Pancreas (tissue), 10 donors: ENCODE data around the gene KCNK7. TPM values are rescaled to one million over a fixed set of nuclear protein-coding genes. Genes with fewer than 3 reads are reported as not detected.

Source experiments
- ATAC-seq, 4 donors: fragments of 200-7000 bp; cut with Tn5 transposase; one replicate each; pipeline versions ENCODE4 v1.8.0 to v1.9.1; 2020; ENCODE audit warnings: mild to moderate bottlenecking in 4 of 4, moderate library complexity in 4 of 4
- DNase-seq, 6 donors: peaks; one replicate each; pipeline ENCODE4 v3.0.0-alpha.2; 2020
- FAIRE-seq: peaks from 2 replicates; lab custom pipeline; 2012; peaks lifted over from hg19 to GRCh38; lab: Jason Lieb, UNC
- H3K27ac ChIP-seq, 4 donors: fragments of 200-600 bp; sonication (generic); 1 replicate in 3 of 4; 2 replicates in 1 of 4; pipeline versions ENCODE4 v1.5.0 to v1.8.0; 2020
- H3K27me3 ChIP-seq, 4 donors: fragments of 200-600 bp; one replicate each; pipeline ENCODE4 v1.8.0; 2021
- H3K36me3 ChIP-seq, 3 donors: fragments of 200-600 bp; sonication (generic) in 1 of 3; one replicate each; pipeline versions ENCODE4 v1.5.0 to v1.8.0; 2020 to 2021
- H3K4me1 ChIP-seq, 3 donors: fragments of 200-600 bp; one replicate each; pipeline ENCODE4 v1.8.0; 2021
- H3K4me3 ChIP-seq, 4 donors: fragments of 200-600 bp; sonication (generic) in 2 of 4; one replicate each; pipeline versions ENCODE4 v1.5.0 to v1.8.0; 2020 to 2021
- H3K9me3 ChIP-seq, 4 donors: fragments of 200-600 bp; one replicate each; pipeline ENCODE4 v1.8.0; 2021
- WGBS, 2 donors: extraction: QIAGEN DNeasy Blood & Tissue Kit; methylation state at CpG; one replicate each; pipeline ENCODE4 v1.1.7; 2013; 5-methylcytosine and 5-hydroxymethylcytosine counted together
- intact Hi-C, 3 donors: fragments of 100-400 bp; cut with DNase I; formaldehyde crosslinking; loops; one replicate each; pipeline versions ENCODE4 v1.11.1 to v1.14.2; 2022
- microRNA-seq, 2 donors: library from miRNA; unstranded; fragments of <30 nt; microRNA quantifications; one replicate each; pipeline versions ENCODE4 to v1.1.0, GENCODE V29; 2019 to 2020
- polyA plus RNA-seq, 2 donors: library from polyadenylated mRNA; stranded (reverse); fragments of 200-250 nt; gene quantifications; one replicate each; pipeline ENCODE4 v1.2.3, GENCODE V29; 2013
- total RNA-seq, 6 donors: library from RNA; stranded (reverse); fragmentation: NEBNext Ultra II Directional in 4 of 6; extraction: Animal tissue kit (Norgen Biotek cat#: 25700) in 4 of 6; gene quantifications; one replicate each; pipeline versions ENCODE4 v1.2.1 to v1.2.4, GENCODE V29; 2021 to 2023
- TF ChIP-seq, protein P1 (sequence below), 4 donors: fragments of 200-600 bp; sonication (generic) in 3 of 4; IDR thresholded peaks; one replicate each; pipeline versions ENCODE4 v1.5.0 to v1.8.0; 2021; ENCODE audit warnings: antibody characterized with exemption in 4 of 4
- donor health status: healthy with polysubstance abuse.
- donor health status: DM: no; HTN: no; CAD: no; lungs with moderate emphysema.
- donor health status: DM: no; HTN: no; CAD: no.
- donor health status: control.
- donor health status: control.
- donor health status: Bipolar disorder and iron deficiency.
- donor health status: DM: yes; HTN: yes; CAD: no.
- donor health status: DM: no; HTN: no; CAD: no.
- donor health status: DM: no; HTN: no; CAD: no.
- donor health status: DM: yes; HTN: yes; CAD: no.

Gene KCNK7
- total and polyA plus RNA-seq, 8 donors: 0.19 to 1.6 (median 0.84) TPM; not detected in 3

DNA sequence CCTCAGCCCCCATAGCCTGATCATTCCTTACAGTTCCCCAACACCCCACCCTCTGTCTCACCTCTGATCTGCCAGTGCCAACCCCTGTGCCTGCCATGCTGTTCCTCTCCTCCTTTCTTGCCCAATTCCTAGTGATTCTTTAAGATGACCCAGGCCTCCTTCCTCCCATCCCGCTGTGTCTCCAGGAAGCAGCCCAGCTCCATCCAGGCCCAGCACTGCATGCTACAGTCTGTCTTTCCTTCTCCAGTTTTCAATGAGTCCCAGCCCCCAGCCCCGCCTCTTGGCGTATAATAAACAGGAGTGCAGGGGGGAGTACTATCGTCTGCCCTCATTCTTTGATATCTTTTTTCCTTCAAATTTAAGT lies 49.8 kb downstream of the KCNK7 start:
- Histone ChIP-seq H3K9me3 (no peaks in the 10 kb centered on the region), H3K4me3 (peak overlapping the region in 3 of 4 donors; percentile 19 to 55 (median 39)), H3K36me3 (no peaks in the 10 kb centered on the region), H3K27ac (peak overlapping the region; percentile 60 to 86 (median 76)), H3K27me3 (no peaks in the 10 kb centered on the region), H3K4me1 (peaks cover 0 to 13% (median 7%) of the 10 kb centered on the region in 3 donors)
- TF ChIP-seq, protein P1, sequence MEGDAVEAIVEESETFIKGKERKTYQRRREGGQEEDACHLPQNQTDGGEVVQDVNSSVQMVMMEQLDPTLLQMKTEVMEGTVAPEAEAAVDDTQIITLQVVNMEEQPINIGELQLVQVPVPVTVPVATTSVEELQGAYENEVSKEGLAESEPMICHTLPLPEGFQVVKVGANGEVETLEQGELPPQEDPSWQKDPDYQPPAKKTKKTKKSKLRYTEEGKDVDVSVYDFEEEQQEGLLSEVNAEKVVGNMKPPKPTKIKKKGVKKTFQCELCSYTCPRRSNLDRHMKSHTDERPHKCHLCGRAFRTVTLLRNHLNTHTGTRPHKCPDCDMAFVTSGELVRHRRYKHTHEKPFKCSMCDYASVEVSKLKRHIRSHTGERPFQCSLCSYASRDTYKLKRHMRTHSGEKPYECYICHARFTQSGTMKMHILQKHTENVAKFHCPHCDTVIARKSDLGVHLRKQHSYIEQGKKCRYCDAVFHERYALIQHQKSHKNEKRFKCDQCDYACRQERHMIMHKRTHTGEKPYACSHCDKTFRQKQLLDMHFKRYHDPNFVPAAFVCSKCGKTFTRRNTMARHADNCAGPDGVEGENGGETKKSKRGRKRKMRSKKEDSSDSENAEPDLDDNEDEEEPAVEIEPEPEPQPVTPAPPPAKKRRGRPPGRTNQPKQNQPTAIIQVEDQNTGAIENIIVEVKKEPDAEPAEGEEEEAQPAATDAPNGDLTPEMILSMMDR (IDR thresholded peaks at IDR 0.05): no peak
- DNase-seq (peak in 2 of 6 donors; percentile 16 to 38), ATAC-seq (peak in 1 of 4 donors; percentile 8), FAIRE-seq (no peak)
- intact Hi-C loops: no loop called here
- 47 to 55% methylated on average over 4 of the region's 4 CpGs for WGBS, 2 donors

Small RNA genes lying within 50 kb of the gene (microRNA-seq; reads per million reads assigned to microRNA genes)
- 0 to 0.39 reads per million in 2 donors for gene MIR4690

Other genes starting within 250 kb of the KCNK7 start
- gene TIGD3, start 241.0 kb downstream of the KCNK7 start, total RNA-seq: under 1 TPM in 4 of 6 donors, not detected in 2; 0.06 to 0.16 (median 0.13) TPM
- gene TIGD3, start 241.0 kb downstream of the KCNK7 start, polyA plus RNA-seq: under 1 TPM; 0.15 to 0.68 TPM
- gene SLC25A45, start 213.2 kb downstream of the KCNK7 start, total RNA-seq: 10 to 100 TPM; 16.2 to 53.4 (median 26.3) TPM
- gene SLC25A45, start 213.2 kb downstream of the KCNK7 start, polyA plus RNA-seq: 10 to 100 TPM; 38.0 to 58.2 TPM
- gene FRMD8, start 209.2 kb downstream of the KCNK7 start, total RNA-seq: 10 to 100 TPM; 15.4 to 28.9 (median 18.8) TPM
- 10 to 100 TPM; 15.0 to 15.7 TPM for gene FRMD8, start 209.2 kb downstream of the KCNK7 start, polyA plus RNA-seq
- 1,000 to 10,000 TPM in 1 of 6 donors, 100 to 1,000 TPM in 5; 295 to 1,475 (median 528) TPM for gene NEAT1, start 173.0 kb downstream of the KCNK7 start, total RNA-seq
- 1,000 to 10,000 TPM; 1,390 to 2,770 TPM for gene NEAT1, start 173.0 kb downstream of the KCNK7 start, polyA plus RNA-seq
- gene MALAT1, start 96.8 kb downstream of the KCNK7 start, total RNA-seq: 1,000 to 10,000 TPM; 2,360 to 5,615 (median 3,481) TPM
- 1,000 to 10,000 TPM in 1 of 2 donors, 100 to 1,000 TPM in 1; 251 to 2,313 TPM for gene MALAT1, start 96.8 kb downstream of the KCNK7 start, polyA plus RNA-seq
- 10 to 100 TPM; 40.1 to 49.4 (median 41.2) TPM for gene SCYL1, start 70.7 kb downstream of the KCNK7 start, total RNA-seq
- gene SCYL1, start 70.7 kb downstream of the KCNK7 start, polyA plus RNA-seq: 10 to 100 TPM; 68.9 to 83.9 TPM
- 100 to 1,000 TPM in 1 of 6 donors, 10 to 100 TPM in 5; 44.7 to 119 (median 63.4) TPM for gene LTBP3, start 37.4 kb downstream of the KCNK7 start, total RNA-seq
- 100 to 1,000 TPM; 118 to 151 TPM for gene LTBP3, start 37.4 kb downstream of the KCNK7 start, polyA plus RNA-seq
- 10 to 100 TPM; 17.8 to 29.1 (median 20.1) TPM for gene ZNRD2, start 25.3 kb downstream of the KCNK7 start, total RNA-seq
- 10 to 100 TPM; 32.5 to 34.8 TPM for gene ZNRD2, start 25.3 kb downstream of the KCNK7 start, polyA plus RNA-seq
- gene FAM89B, start 23.3 kb downstream of the KCNK7 start, total RNA-seq: 10 to 100 TPM; 22.7 to 45.9 (median 28.6) TPM
- gene FAM89B, start 23.3 kb downstream of the KCNK7 start, polyA plus RNA-seq: 10 to 100 TPM; 37.3 to 49.1 TPM
- gene EHBP1L1, start 19.7 kb downstream of the KCNK7 start, total RNA-seq: 10 to 100 TPM in 4 of 6 donors, 1 to 10 TPM in 2; 6.5 to 26.2 (median 11.2) TPM
- gene EHBP1L1, start 19.7 kb downstream of the KCNK7 start, polyA plus RNA-seq: 10 to 100 TPM; 25.0 to 34.2 TPM
- 10 to 100 TPM; 23.2 to 40.6 (median 26.7) TPM for gene MAP3K11, start 18.4 kb upstream of the KCNK7 start, total RNA-seq
- gene MAP3K11, start 18.4 kb upstream of the KCNK7 start, polyA plus RNA-seq: 10 to 100 TPM; 75.5 to 84.7 TPM
- gene PCNX3, start 20.0 kb upstream of the KCNK7 start, total RNA-seq: 10 to 100 TPM; 13.5 to 21.5 (median 17.3) TPM
- gene PCNX3, start 20.0 kb upstream of the KCNK7 start, polyA plus RNA-seq: 10 to 100 TPM; 21.7 to 26.3 TPM
- gene SIPA1, start 42.3 kb upstream of the KCNK7 start, total RNA-seq: 10 to 100 TPM; 11.2 to 38.2 (median 21.2) TPM
- 10 to 100 TPM; 42.3 to 52.2 TPM for gene SIPA1, start 42.3 kb upstream of the KCNK7 start, polyA plus RNA-seq
- gene RELA, start 67.1 kb upstream of the KCNK7 start, total RNA-seq: 10 to 100 TPM; 29.8 to 42.2 (median 34.6) TPM
- gene RELA, start 67.1 kb upstream of the KCNK7 start, polyA plus RNA-seq: 10 to 100 TPM; 37.3 to 46.6 TPM
- 10 to 100 TPM; 26.5 to 39.8 (median 35.0) TPM for gene KAT5, start 116.5 kb upstream of the KCNK7 start, total RNA-seq
- 10 to 100 TPM; 79.6 to 99.6 TPM for gene KAT5, start 116.5 kb upstream of the KCNK7 start, polyA plus RNA-seq
- 10 to 100 TPM; 16.1 to 29.3 (median 20.4) TPM for gene RNASEH2C, start 125.0 kb upstream of the KCNK7 start, total RNA-seq
- gene RNASEH2C, start 125.0 kb upstream of the KCNK7 start, polyA plus RNA-seq: 10 to 100 TPM; 37.1 to 49.3 TPM
- 10 to 100 TPM; 10.2 to 12.7 (median 11.5) TPM for gene AP5B1, start 185.2 kb upstream of the KCNK7 start, total RNA-seq
- gene AP5B1, start 185.2 kb upstream of the KCNK7 start, polyA plus RNA-seq: 10 to 100 TPM in 1 of 2 donors, 1 to 10 TPM in 1; 4.2 to 10.4 TPM
- gene OVOL1, start 191.3 kb upstream of the KCNK7 start, total RNA-seq: 1 to 10 TPM; 1.1 to 5.6 (median 1.8) TPM
- gene OVOL1, start 191.3 kb upstream of the KCNK7 start, polyA plus RNA-seq: 1 to 10 TPM; 1.9 TPM
- under 1 TPM in 4 of 6 donors, not detected in 2; 0.12 to 0.75 (median 0.43) TPM for gene SNX32, start 238.2 kb upstream of the KCNK7 start, total RNA-seq
- under 1 TPM; 0.23 to 0.30 TPM for gene SNX32, start 238.2 kb upstream of the KCNK7 start, polyA plus RNA-seq